Osteoblast (primary cell): Measurements from ENCODE around the gene ATP1A3. TPM values are rescaled to one million over a fixed set of nuclear protein-coding genes. Genes with fewer than 3 reads are reported as not detected.
A peak's percentile ranks its signal among the peaks of the same experiment; 100 is the strongest.

Source experiments
- DNase-seq: peaks from one replicate; pipeline ENCODE4 v3.0.0; 2011; ENCODE audit warnings: low spot score, mixed read lengths; ENCODE audit not compliant: insufficient read length; ENCODE audit errors: missing footprints
- H2AFZ ChIP-seq: 2 replicates; pipeline ENCODE4 v1.6.0; 2011; ENCODE audit warnings: mild to moderate bottlenecking, low read length
- H3K27ac ChIP-seq: 2 replicates; pipeline ENCODE4 v1.5.1; 2011; ENCODE audit warnings: mild to moderate bottlenecking, low read depth, low read length, moderate library complexity
- H3K27me3 ChIP-seq: 2 replicates; pipeline ENCODE4 v1.6.0; 2012; ENCODE audit warnings: mild to moderate bottlenecking, control low read depth, inconsistent platforms, low read length, moderate library complexity; ENCODE audit not compliant: insufficient read depth
- H3K36me3 ChIP-seq: 2 replicates; pipeline ENCODE4 v1.5.1; 2011; ENCODE audit warnings: mild to moderate bottlenecking, low read length, control low read depth, moderate library complexity; ENCODE audit not compliant: insufficient read depth
- H3K4me1 ChIP-seq: 2 replicates; pipeline ENCODE4 v1.5.1; 2011; ENCODE audit warnings: mild to moderate bottlenecking, low read length, control low read depth, moderate library complexity; ENCODE audit not compliant: insufficient read depth
- H3K4me2 ChIP-seq: 2 replicates; pipeline ENCODE4 v1.6.0; 2011; ENCODE audit warnings: mild to moderate bottlenecking, low read length; ENCODE audit not compliant: insufficient read depth
- H3K4me3 ChIP-seq: fragments of 200-600 bp; sonication (generic); 3 replicates; pipeline ENCODE4 v1.5.1; 2012; ENCODE audit warnings: mild to moderate bottlenecking, low read length, inconsistent platforms; ENCODE audit not compliant: insufficient read depth
- H3K79me2 ChIP-seq: 2 replicates; pipeline ENCODE4 v1.6.0; 2012; ENCODE audit warnings: mild to moderate bottlenecking, low read length, control low read depth, inconsistent platforms; ENCODE audit not compliant: insufficient read depth
- H3K9me3 ChIP-seq: 2 replicates; pipeline ENCODE4 v1.5.1; 2011; ENCODE audit warnings: low read depth, low read length, control low read depth
- H4K20me1 ChIP-seq: 2 replicates; pipeline ENCODE4 v1.6.0; 2012; ENCODE audit warnings: mild to moderate bottlenecking, low read length, control low read depth; ENCODE audit not compliant: insufficient read depth
- total RNA-seq: library from RNA; depleted of rRNA; stranded (reverse); fragments of >200 nt; gene quantifications from 2 replicates; pipeline ENCODE4 v1.2.3, GENCODE V29; 2012
- TF ChIP-seq, protein P1 (sequence below): IDR thresholded peaks from 2 replicates; pipeline ENCODE4 v1.5.1; 2011; ENCODE audit warnings: mild to moderate bottlenecking, low read depth, low read length, moderate library complexity; ENCODE audit errors: extremely low read depth

Gene ATP1A3
- total RNA-seq, 1 donor, result under 0.01 TPM

- TF ChIP-seq, protein P1, sequence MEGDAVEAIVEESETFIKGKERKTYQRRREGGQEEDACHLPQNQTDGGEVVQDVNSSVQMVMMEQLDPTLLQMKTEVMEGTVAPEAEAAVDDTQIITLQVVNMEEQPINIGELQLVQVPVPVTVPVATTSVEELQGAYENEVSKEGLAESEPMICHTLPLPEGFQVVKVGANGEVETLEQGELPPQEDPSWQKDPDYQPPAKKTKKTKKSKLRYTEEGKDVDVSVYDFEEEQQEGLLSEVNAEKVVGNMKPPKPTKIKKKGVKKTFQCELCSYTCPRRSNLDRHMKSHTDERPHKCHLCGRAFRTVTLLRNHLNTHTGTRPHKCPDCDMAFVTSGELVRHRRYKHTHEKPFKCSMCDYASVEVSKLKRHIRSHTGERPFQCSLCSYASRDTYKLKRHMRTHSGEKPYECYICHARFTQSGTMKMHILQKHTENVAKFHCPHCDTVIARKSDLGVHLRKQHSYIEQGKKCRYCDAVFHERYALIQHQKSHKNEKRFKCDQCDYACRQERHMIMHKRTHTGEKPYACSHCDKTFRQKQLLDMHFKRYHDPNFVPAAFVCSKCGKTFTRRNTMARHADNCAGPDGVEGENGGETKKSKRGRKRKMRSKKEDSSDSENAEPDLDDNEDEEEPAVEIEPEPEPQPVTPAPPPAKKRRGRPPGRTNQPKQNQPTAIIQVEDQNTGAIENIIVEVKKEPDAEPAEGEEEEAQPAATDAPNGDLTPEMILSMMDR, result no peak
- Histone ChIP-seq H2AFZ (peak overlapping the region; percentile 13), H3K27me3 (no peaks in the 10 kb centered on the region), H3K4me1 (peaks cover 32% of the 10 kb centered on the region), H3K27ac (peak overlapping the region; percentile 45), H3K4me3 (peak overlapping the region; percentile 31), H4K20me1 (no peaks in the 10 kb centered on the region), H3K36me3 (no peaks in the 10 kb centered on the region), H3K79me2 (no peaks in the 10 kb centered on the region), H3K9me3 (no peaks in the 10 kb centered on the region), H3K4me2 (peak overlapping the region; percentile 52)
- peak; percentile 87 for DNase-seq
Observed at GRCh38 chr19:42024622-42025111, 30.6 kb upstream of the ATP1A3 start.

GRCh38 chr19:42023943-42024260 lies 29.9 kb upstream of the ATP1A3 start:
- no peak overlapping the region for H3K27ac ChIP-seq
- H2AFZ ChIP-seq, result no peak overlapping the region
- H3K27me3 ChIP-seq, result no peaks in the 10 kb centered on the region
- H3K36me3 ChIP-seq, result no peaks in the 10 kb centered on the region
- H3K4me3 ChIP-seq, result no peak overlapping the region
- H3K9me3 ChIP-seq, result no peaks in the 10 kb centered on the region
- H4K20me1 ChIP-seq, result no peaks in the 10 kb centered on the region
- no peak for DNase-seq
- no peaks in the 10 kb centered on the region for H3K79me2 ChIP-seq
- no peak overlapping the region for H3K4me2 ChIP-seq
- H3K4me1 ChIP-seq, result peaks cover 38% of the 10 kb centered on the region
- TF ChIP-seq, protein P1, result no peak

DNA sequence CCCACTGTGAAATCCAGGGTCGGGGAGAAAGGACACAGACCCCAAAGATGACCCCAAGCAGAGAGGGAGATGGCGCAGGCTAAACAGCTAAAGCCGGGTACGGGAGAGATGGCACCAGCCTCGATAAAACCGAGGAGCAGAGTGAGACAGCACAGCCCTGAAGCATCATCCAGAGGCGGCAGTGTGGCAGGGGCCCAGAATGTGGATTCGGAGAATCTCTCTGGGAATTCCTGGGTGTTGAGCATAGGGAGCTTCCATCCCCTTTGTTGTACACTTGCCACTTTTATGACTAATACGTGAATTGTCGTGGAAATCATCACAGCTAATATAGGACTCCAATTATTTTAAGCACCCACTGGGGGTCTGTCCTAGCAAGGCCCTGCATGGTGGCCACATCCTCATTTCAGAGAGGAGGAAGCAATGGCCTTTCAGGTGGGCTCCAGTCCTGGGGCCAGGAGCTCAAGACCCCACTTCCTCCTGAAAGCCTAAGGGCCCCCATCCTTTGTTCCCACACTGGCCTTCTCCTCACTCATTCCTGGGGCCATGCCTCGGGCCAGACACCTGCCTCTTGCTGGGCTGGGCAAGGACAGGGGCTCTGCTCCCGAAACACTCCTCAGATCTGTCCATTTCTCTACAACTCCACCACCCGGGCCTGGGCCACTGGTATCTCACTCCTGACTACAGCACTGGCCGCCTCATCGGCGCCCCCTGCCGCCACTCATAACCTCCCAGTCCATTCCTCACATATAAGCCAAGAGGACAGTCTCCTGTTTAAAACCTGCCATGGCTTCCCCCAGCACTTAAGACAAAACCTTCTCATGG lies 29.3 kb upstream of the ATP1A3 start:
- H2AFZ ChIP-seq, result no peak overlapping the region
- H3K4me2 ChIP-seq, result no peak overlapping the region
- H3K4me3 ChIP-seq, result no peak overlapping the region
- H3K36me3 ChIP-seq, result no peaks in the 10 kb centered on the region
- no peaks in the 10 kb centered on the region for H3K9me3 ChIP-seq
- TF ChIP-seq, protein P1, result peak; percentile 43
- peaks cover 41% of the 10 kb centered on the region for H3K4me1 ChIP-seq
- no peak overlapping the region for H3K27ac ChIP-seq
- peak; percentile 77 for DNase-seq
- no peaks in the 10 kb centered on the region for H4K20me1 ChIP-seq
- H3K79me2 ChIP-seq, result no peaks in the 10 kb centered on the region
- no peaks in the 10 kb centered on the region for H3K27me3 ChIP-seq

GRCh38 chr19:42022616-42023015 lies 28.6 kb upstream of the ATP1A3 start:
- no peak overlapping the region for H3K4me2 ChIP-seq
- no peak overlapping the region for H2AFZ ChIP-seq
- H4K20me1 ChIP-seq, result no peaks in the 10 kb centered on the region
- peak; percentile 78 for DNase-seq
- H3K27ac ChIP-seq, result no peak overlapping the region
- H3K4me1 ChIP-seq, result peaks cover 43% of the 10 kb centered on the region
- no peaks in the 10 kb centered on the region for H3K79me2 ChIP-seq
- no peak overlapping the region for H3K4me3 ChIP-seq
- no peaks in the 10 kb centered on the region for H3K27me3 ChIP-seq
- H3K36me3 ChIP-seq, result no peaks in the 10 kb centered on the region
- H3K9me3 ChIP-seq, result no peaks in the 10 kb centered on the region
- TF ChIP-seq, protein P1, result no peak
